GM21447 (cell line): ENCODE data around the gene REEP1.
"Not testable (repeated sequence)": the region's sequence is repeated elsewhere in the genome, so short reads cannot be mapped to it uniquely, and the experiment has no call there.

ENCODE experiments used
- ATAC-seq: cut with Tn5 transposase; IDR thresholded peaks from one replicate; pipeline ENCODE4 v1.9.1; 2021; ENCODE audit not compliant: unreplicated experiment

REEP1 gene

GRCh38 chr2:86347401-86347800, 10.0 kb upstream of the REEP1 start:
- ATAC-seq, result no peak

GRCh38 chr2:86345783-86346370, 8.5 kb upstream of the REEP1 start:
- ATAC-seq, result not testable (repeated sequence)

GRCh38 chr2:86344404-86344803, 7.0 kb upstream of the REEP1 start:
- ATAC-seq, result no peak

- no peak for ATAC-seq
These were observed 5.1 kb upstream of the REEP1 start for GRCh38 chr2:86342488-86342887.

- ATAC-seq, result no peak
These were observed 4.0 kb upstream of the REEP1 start for GRCh38 chr2:86341470-86341869.

- ATAC-seq, result no peak
These were observed 1.4 kb upstream of the REEP1 start for GRCh38 chr2:86338778-86339295.

- ATAC-seq, result no peak
These were observed 667 bp downstream of the REEP1 start for GRCh38 chr2:86336675-86337243.

- ATAC-seq, result no peak
These were observed 1.4 kb downstream of the REEP1 start for GRCh38 chr2:86335865-86336674.

GRCh38 chr2:86333378-86333777, 4.0 kb downstream of the REEP1 start:
- ATAC-seq, result no peak

- no peak for ATAC-seq
These were observed 4.8 kb downstream of the REEP1 start for GRCh38 chr2:86332654-86333053.

- ATAC-seq, result no peak
These were observed 6.0 kb downstream of the REEP1 start for GRCh38 chr2:86331384-86331783.

GRCh38 chr2:86330001-86330400, 7.4 kb downstream of the REEP1 start:
- no peak for ATAC-seq

- ATAC-seq, result no peak
These were observed 14.0 kb downstream of the REEP1 start for GRCh38 chr2:86323273-86324021.

GRCh38 chr2:86319700-86320580, 17.5 kb downstream of the REEP1 start:
- ATAC-seq, result no peak

GRCh38 chr2:86315084-86315483, 22.3 kb downstream of the REEP1 start:
- ATAC-seq, result no peak

GRCh38 chr2:86314125-86314524, 23.3 kb downstream of the REEP1 start:
- no peak for ATAC-seq

- no peak for ATAC-seq
These were observed 24.1 kb downstream of the REEP1 start for GRCh38 chr2:86313341-86313740.

- ATAC-seq, result no peak
These were observed 25.5 kb downstream of the REEP1 start for GRCh38 chr2:86311879-86312278.

- no peak for ATAC-seq
These were observed 27.5 kb downstream of the REEP1 start for GRCh38 chr2:86309966-86310365.

GRCh38 chr2:86308984-86309695, 28.3 kb downstream of the REEP1 start:
- no peak for ATAC-seq
